HG02610 (cell line): ENCODE measurements around the gene SNRPA1.
"Not testable (repeated sequence)": the region's sequence is repeated elsewhere in the genome, so short reads cannot be mapped to it uniquely, and the experiment has no call there.

Source experiments
- ATAC-seq: cut with Tn5 transposase; IDR thresholded peaks from one replicate; pipeline ENCODE4 v1.9.1; 2021; ENCODE audit warnings: mild to moderate bottlenecking, moderate library complexity; ENCODE audit not compliant: unreplicated experiment

The SNRPA1 gene

DNA sequence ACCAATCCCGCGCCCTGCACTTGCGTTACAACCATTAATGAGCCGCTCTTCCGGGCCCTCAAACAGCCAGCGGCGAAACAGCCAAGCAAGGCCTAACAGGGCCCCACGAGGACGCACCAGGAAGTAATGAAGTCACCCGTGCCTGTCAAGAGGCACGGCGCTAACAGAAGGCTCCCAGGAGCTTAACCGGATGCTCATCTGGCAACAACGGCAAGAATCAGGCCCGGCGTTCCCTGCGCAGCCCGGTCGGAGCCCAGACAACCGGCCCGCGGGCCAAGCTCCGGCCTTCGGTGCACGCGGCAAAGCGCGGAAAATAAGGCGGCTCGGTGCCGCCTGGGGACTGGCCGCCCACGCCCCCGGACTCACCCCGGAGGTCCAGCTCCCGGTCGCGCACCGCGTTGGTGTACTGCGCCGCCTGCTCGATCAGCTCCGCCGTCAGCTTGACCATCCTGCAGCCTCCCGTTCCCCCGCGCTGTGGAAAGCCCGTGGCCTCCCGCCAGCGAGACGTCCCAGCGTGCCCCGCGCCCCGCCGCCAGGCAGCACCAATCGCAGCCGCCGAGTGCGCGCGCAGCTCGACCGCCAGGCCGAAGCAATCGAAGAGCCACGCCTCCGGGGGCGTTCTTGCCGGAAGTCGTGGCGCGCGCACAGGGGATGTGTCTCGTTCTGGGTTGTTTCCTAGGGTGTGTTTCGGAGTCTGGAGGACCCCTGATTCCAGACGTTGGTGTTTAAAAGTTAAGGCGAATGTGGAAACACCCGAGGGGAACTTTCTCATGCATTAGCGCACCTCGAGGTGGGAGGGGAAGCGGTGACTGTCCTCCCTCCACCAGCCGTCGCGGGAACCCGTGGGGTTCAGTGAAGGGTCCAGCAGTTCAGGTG, at the start of gene SNRPA1:
TSS of gene SNRPA1 (minus strand) at position 518 of the 876 bp plus-strand sequence. CDS start at position 448, 70 bp downstream.
- peak; percentile 72 for ATAC-seq

DNA sequence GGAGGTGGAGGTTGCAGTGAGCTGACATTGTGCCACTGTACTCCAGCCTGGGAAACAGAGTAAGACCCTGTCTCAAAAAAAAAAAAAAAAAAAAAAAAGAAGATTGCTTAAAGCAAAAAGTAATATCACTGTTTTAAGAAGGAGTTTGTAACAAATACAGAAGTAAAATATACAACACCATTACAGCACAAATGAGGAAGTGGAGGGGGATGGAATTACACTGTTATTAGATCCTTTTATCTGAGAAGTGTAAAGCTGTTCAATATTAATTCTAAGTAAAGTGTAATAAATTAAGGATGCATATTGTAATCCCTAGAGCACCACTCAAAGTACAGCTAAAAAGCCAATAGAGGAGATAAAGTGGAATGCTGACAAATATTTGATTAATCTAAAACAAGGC, 47.0 kb upstream of the SNRPA1 start:
- ATAC-seq: no peak

DNA sequence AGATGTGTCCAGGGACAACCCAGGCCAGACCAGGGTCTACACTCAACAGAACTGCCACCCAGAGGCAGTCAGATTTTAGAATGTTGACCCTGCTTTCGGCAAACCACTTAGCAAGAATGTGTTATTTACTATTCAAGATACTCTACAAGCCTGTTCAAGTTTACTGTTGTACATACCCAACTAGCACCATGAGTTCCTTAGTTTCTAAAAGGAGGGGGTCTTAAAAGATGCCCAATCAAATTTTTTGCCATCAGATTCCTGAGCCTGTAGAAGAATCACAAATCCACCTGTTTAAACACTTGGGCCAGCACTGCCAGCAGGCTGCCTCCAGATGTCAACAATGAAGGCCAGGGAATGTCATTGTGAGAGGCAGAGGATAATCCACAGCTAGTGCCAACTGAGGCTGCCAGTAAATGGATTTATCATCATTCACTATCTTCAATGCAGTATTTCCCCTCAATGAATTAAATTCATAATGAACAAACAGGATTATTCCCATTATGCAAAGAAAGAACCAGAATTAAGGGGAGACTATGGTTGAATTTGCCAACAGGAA, 43.5 kb upstream of the SNRPA1 start:
- ATAC-seq: no peak

- ATAC-seq: no peak
Measured at GRCh38 chr15:101337976-101338375, 42.9 kb upstream of the SNRPA1 start.

GRCh38 chr15:101333907-101334789, 39.1 kb upstream of the SNRPA1 start:
- ATAC-seq: not testable (repeated sequence)

DNA sequence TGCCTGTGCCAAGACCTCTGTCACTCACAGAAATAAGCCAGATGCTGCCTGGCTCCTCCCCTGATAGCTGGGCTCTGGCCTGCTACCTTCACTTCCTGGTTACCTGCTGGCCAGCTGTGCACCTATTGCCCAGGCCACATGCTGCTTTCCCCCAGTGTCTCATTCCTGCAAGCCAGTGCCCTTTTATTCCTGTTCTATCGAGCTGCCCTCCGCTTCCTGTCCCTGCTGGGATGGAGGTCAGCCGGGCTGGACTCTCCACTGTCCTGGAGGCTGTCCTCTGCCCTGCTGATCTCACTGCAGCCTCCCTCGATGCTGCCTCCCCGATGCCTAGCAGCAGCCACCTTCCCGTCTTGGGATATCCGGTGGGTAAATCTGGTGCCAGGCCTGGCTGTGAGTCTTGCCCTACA, 37.0 kb upstream of the SNRPA1 start:
- ATAC-seq: no peak

- no peak for ATAC-seq
Measured at GRCh38 chr15:101329867-101330380, 34.9 kb upstream of the SNRPA1 start.

DNA sequence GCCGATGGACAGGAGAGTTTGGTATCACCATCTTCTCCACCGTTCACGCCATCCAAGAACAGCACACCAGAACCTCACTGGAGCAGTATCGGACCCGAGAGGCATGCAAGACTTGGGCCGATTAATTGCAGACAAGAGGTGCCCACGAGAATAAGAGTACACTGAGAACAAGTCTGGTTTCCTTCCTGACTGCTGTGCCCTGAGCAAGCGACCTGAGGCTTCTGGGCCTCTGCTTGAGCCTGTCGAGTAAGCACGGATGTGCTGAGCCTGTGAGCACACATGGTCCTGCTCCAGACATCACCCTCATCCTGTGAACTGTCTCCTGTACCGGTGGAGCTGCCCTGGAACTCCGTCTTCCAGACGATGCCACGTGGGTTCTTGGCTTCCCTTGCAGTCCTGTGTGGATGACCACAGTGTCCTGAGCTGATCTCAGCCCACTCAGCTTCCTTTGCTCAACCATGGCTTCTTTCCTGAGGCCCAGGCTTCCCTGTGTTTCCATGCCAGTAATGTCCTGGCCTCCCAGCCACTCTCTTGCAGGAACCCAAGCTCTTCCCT, 34.3 kb upstream of the SNRPA1 start:
- ATAC-seq: no peak

DNA sequence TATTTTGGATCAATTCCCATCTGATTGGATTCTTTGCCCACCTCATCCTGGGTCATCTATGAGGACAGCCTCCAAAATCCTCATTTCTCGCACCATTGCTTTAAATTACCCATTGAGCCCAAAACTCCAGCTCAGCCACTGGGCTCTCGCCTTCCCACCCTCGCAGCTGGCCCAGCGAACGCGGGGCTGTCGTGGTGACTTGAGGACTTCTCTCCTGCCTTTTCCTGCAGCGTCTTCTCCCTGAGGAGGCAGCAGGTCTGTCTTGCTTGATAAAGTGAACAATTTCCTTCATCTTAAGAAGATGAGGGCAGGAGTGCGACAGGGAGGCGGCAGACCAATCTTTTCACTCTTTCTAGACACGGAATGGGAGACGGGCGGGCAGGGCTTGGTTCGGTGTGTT, 33.0 kb upstream of the SNRPA1 start:
- ATAC-seq: no peak

GRCh38 chr15:101327147-101327740, 32.2 kb upstream of the SNRPA1 start:
- no peak for ATAC-seq

DNA sequence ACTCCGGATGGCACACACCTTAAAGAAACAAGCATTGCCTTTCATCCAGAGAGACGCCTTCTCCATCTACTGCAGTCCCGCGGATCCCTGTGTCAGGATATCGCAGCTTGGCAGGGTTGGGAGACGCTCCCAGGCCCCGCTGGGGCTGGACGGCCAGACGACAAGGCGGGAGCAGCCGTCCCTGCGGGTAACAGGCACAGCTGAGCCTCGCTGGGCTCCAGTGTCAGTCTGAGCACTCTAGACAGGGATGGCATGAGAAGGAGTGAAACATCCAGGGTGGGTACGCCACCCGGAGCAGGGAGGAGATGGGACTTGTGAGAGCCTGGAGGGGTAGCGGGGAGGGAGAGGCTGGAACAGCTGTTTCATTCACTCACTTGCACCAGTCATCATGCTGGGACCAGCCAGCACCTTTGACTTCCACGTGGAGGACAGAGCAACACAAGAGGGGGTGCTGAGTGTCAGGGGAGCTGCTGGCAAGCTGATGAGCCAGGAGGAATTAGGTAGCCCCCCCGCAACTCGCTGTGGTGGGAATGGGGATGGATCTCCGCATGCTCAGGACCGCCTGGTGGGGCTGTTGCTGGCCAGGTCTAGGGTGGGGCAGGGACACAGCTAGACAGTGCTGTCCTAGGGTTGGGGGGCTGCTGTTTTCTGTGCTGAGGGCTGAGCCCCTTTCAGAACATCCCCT, 31.6 kb upstream of the SNRPA1 start:
- no peak for ATAC-seq

- ATAC-seq: no peak
Measured at GRCh38 chr15:101326026-101326315, 30.9 kb upstream of the SNRPA1 start.

DNA sequence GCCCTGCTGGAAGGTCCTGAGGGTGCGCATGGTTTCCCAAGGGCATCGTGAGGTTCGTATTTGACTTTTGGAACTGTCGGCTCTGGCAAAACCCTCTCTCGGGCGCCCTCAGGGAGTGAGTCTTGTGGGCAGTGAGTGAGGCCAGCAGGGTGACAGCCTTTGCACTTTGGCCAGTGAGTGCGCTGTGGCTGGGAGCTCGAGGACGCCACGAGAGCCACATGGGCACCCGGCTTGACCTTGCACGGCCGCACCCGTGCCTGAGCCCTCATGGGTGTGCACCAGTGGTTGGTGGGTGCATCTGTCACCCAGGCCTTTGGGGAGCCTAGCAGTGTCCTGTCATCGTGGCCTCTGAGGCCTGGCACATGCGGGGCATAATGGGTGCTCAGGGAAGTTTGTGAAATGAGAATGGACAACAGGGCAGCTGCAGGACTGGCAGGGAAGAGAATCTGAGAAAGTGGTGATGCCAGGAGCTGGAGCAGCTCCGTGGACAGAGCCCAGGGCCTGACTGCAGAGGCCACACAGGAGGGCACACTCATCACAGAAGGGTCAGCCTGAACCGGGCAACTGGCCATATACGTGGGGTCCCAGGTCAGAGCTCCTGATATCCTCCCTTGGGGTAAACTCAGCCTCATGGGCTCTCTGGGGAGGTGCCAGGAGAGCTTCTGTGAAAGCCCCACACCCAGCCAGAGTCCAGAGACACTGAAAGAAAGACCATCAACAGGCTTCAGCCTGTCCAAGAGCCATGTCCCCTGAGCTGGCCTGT, 30.4 kb upstream of the SNRPA1 start:
- ATAC-seq: no peak

GRCh38 chr15:101324524-101325177, 29.6 kb upstream of the SNRPA1 start:
- no peak for ATAC-seq

- no peak for ATAC-seq
Measured at GRCh38 chr15:101323793-101324523, 28.9 kb upstream of the SNRPA1 start.

- no peak for ATAC-seq
Measured at GRCh38 chr15:101322854-101323477, 27.9 kb upstream of the SNRPA1 start.

DNA sequence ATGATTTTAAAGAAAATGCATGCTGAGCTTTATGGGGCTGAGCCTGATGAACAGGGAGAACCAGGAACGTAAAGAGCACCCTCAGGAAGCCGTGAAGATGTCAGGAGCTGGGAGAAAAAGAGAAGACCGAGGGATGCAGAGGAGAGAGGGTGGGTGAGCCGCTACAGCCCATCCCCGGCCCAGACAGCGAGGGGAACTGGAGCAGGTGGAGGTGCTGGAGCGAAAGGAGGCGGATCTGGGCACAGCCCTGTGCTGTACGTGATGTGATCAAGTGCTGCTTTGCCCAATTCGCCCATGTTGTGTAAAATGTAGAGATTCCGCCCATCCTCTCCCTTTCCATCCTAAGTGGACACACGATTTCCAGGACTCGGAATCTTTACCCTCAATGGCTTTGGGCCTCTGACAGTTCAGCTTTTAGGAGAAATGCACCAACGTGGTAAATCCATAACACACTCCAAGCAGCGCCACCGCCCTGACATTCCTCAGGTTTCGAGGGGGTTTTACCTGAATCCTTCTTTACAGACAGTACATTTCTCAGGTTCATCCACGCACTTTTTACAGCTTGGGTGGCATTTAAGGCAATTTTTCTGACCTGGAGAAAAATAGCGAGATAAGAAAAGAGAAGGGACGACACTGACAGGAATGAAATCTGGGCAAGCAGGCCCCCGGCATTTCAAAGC, 27.1 kb upstream of the SNRPA1 start:
- ATAC-seq: no peak
